IPS-NIHi7 (cell line): ENCODE data around the gene DCAF10.
"Not testable (repeated sequence)": the region's sequence is repeated elsewhere in the genome, so short reads cannot be mapped to it uniquely, and the experiment has no call there.

Experiments used
- DNase-seq: peaks from one replicate; pipeline ENCODE4 v3.0.0; 2012; ENCODE audit warnings: mixed read lengths; ENCODE audit errors: extremely low spot score

Gene DCAF10

DNA sequence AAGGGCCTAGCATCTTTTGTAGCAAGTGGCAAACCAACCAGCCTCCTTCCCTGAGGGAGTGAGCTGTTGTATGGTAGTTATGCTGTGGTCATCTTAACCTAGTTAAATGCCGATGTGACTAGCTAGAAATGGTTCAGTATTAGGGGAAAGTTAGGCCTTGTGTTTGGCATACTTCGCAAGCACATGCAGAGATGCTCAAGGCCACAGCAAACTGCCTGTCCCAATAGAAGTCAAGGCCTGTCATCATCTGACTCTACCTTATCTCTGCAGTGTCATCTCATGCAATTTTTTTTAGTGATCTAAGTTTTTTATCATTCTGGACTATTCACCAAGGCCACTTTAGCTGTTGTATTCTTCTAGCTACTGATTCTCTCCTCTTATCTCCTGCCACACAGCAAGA lies 10.5 kb upstream of the DCAF10 start:
- no peak for DNase-seq

DNA sequence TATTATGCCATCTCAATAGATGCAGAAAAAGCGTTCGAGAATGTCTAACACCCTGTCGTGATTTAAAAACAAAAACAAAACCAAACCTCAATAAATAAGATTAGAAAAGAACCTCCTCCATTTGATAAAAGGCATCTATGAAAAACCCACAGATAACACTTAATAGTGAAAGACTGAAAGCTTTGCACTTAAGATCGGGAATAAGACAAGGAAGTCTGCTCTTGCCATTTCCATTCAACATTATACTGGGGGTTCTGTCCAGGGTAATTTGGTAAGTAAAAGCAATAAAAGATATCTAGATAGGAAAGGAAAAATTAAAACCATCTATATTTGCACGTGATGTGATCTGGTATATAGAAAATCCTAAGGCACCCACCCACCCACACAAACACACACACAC lies 8.5 kb upstream of the DCAF10 start:
- DNase-seq, result no peak

DNA sequence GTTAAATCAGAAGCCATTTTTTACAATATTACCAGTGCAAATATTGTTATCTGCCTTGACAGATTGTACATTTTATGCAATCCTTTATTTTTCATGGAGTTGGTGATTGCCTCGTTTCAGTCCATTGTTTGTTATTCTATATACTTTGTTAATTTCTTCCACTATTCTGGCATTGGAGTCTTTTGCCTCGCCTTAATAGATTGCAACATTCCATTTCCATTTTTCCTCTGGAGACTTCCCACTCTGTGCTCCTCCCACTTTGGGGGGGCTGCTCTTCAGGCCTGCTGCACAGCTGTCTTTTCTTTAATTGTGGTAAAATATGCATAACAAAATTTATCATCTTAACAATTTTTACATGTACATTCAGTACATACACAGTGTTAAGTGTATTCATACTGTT lies 4.4 kb upstream of the DCAF10 start:
- no peak for DNase-seq

DNA sequence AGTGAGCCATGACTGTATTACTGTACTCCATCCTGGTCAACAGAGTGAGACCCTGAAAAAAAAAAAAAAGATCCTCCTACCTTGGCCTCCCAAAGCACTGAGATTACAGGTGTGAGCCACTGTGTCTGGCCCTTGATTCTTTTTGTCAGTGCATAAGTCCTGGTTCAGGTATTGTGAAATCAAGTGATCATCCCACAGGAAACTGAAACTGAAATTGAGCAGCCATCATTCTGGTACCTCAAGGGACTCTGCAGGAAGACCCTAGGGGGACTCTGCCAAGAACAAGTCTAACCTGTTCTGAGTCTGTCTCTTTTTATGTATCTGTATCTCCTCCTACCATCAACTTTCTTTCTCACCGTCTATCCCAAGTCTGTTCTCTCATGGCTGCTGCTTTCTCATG lies 1.9 kb upstream of the DCAF10 start:
- DNase-seq, result no peak

DNA sequence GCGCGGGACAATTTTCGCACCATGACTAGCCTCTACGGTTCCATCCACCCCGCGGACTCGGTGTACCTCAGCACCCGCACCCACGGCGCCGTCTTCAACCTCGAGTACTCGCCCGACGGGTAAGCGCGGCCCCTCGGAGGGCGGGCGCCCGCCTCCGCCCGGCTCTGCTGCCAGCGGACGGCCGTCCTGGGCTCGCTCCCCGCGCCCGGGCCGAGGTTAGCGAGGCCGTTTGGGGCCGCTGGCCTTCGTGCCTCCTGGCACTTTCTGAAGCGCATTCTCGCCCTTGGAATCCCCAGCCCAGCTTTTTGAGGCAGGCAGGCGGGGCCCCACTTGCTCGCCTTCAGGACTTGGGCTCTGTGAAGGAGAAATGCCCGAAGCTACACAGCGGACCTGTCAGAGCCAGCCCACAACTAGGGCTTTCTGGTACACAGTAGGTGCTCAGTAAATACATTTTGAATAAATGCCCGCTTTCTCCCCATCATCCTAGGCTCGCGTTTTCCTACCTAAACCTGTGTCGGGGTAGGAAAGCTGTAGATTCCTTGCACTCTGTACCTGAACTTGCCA lies 772 bp downstream of the DCAF10 start:
- DNase-seq, result peak; percentile 43

DNA sequence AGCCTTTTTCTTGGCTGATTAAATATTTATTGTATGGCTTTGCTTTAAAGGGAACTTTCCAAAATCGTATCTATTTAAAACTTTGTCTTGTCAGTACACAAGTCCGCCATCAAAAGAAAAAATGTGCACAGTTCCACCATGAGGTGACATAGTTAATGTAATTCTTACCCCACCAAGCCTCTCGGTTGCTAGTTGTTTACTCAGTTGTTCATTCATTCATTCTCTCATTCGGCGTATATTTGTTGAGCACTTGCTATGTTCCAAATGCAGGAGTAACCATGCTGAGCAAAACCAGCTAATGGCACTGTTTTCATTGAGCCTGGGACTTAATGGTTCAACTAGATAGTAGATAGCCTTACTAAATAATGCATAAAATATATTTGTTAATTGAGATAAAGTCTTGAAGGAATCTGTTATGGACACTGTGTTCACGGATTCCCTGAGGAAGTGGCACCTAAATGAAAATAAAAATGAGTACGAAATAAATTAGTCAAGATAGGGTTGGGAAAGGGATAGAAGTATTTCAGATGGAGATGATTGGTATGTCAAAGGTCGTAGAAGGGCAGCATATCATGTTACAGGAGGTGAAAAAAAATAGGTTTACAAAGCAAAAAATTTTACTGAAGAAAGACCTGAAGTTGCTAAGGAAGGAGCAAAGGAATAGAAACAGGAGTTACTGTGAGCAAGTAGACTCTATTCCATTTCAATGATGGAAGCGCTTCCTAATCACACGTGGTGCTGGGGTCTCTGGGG lies 1.5 kb downstream of the DCAF10 start:
- DNase-seq, result no peak

DNA sequence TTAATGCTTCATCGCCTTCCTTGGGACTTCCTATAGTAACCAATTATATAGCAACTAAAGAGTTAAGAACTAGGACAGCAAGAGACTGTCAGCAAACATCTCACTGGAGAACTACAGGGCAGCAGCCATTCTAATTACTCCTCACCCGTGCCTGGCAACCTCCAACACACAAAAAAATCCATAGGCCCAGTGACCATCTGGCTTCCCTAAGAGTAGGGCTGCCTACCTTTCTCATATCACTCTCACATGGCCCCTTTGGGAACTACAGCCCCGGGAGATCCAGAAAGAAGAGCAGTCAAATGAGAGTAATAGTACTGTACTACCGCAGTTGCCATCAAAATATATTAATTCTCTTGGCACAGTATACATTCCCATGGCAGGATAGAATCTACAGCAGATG lies 5.7 kb downstream of the DCAF10 start:
- DNase-seq, result no peak

DNA sequence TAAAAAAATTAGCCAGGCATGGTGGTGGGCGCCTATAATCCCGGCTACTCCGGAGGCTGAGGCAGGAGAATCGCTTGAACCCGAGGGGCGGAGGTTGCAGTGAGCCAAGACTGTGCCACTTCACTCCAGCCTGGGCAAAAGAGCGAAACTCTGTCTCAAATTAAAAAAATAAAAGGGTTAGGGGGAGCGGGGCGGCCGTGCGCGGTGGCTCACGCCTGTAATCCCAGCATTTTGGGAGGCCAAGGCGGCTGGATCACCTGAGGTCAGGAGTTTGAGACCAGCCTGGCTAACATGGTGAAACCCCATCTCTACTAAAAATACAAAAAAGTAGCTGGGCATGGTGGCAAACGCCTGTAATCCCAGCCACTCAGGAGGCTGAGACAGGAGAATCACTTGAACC lies 9.1 kb downstream of the DCAF10 start:
- not testable (repeated sequence) for DNase-seq

DNA sequence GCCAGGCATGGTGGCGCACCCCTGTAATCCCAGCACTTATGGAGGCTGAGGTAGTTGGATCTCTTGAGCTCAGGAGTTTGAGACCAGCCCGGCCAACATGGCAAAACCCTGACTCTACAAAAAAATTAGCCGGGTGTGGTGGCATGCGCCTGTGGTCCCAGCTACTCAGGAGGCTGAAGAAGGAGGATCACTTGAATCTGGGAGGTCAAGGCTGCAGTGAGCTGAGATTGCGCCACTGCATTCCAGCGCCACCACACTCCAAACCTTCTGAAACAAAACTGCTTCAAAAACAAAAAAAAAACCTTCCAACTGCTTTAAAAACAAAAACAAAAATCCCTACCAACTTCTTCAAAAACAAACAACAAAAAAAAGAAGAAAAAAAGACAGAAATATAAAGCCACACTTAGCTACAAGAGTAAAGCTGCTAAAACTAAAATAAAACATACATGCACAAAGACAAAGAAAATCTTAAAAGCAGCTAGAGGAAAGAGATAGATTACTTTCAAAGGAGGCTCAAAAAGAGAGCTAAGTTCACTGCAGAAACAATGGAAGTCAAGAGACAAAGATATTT lies 11.4 kb downstream of the DCAF10 start:
- no peak for DNase-seq

DNA sequence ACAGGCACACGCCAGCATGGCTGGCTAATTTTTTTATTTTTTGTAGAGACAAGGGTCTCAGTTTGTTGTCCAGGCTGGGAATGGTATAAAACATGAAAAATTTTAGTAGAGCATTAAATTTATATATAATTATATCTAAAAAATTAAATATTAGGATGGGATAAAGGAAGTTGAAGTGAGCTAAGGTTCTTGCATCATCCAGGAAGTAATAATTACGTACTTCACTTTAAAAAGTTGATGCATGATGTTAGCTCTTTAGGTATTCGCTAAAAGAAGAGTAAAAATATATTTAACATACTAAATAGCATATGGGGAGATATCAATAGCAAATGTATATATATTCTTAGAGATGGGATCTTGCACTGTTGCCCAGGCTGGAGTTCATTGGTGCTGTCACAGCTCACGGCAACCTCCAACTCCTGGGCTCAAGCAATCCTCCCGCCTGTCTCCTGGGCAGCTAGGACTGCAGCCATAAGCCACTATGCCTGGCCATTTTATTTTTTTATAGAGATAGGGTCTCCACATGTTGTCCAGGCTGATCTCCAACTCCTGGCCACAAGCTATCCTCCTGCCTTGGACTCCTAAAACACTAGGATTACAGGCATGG lies 12.3 kb downstream of the DCAF10 start:
- no peak for DNase-seq

DNA sequence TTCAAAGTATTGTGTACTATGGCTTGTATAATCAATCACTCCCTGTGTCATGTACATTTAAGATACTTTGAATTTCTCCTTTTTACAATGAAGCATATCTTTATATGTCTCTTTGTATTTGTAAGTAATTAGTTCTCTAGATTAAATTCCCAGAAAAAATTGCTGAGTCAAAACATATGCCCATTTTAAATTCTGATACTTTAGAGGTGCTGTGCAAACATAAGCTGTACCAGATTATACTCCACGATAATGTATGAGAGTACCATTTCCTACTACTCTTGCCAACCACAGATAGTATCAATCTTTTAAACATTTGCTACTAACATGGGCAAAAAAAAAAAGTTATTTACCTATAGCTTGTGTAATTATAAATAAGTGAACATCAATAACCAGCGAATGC lies 18.3 kb downstream of the DCAF10 start:
- no peak for DNase-seq

DNA sequence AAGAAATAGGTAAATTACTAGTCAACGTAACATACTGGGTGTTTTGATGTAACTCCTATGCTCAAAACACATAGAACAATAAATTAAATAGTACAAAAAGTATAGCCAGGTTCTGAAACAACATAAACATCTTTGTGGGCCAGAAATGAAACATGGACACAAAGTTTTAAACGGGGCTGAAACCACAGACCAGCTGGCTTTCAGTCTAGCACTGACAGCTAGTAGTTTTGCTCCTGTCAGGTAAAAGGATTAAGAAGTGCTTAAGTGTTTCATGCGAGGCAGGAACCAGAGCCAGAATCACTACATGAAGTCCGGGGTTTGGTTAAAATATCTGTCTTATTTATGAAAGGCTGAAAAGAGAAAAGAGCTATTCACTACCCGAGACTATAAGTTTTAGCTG lies 19.5 kb downstream of the DCAF10 start:
- DNase-seq, result no peak

DNA sequence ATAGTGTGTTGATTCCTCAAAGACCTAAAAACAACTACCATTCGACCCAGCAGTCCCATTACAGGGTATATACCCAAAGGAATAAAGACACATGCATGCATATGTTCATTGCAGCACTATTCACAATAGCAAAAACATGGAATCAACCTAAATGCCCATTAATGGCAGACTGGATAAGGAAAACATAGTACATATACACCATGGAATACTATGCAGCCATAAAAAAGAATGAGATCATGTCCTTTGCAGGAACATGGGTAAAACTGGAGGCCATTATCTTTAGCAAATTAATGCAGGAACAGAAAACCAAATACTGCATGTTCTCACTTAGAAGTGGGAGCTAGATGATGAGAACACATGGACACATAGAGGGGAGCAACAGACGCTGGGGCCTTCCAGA lies 24.6 kb downstream of the DCAF10 start:
- DNase-seq, result not testable (repeated sequence)

DNA sequence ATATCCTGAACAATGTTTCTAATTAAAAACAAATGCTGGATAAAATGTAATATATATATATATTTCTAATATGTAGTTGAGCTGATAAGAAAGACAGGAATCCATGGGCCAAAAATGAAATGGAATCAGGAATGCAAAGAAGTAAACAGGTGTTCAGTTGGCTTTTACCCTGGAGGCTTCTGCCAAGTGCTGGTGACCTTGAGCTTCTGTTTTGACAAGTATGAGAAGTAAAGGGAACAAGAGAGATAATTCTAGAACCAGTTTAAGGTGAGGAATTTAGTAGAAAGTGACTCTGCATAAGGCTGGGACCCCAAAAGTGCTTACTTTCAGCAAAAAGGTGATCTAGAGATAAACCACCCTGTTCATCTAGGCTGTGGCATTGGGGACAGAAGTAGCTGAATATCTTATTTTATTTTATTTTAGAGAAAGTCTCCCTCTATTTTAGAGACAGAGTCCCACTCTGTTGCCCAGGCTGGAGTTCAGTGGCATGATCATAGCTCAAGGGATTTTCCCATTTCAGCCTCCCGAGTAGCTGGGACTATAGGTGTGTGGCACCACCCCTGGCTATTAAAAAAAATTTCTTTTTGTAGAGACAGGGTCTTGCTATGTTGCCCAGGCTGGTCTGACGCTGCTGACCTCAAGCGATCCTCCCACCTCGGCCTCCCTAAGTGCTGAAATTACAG lies 27.0 kb downstream of the DCAF10 start:
- DNase-seq, result no peak

DNA sequence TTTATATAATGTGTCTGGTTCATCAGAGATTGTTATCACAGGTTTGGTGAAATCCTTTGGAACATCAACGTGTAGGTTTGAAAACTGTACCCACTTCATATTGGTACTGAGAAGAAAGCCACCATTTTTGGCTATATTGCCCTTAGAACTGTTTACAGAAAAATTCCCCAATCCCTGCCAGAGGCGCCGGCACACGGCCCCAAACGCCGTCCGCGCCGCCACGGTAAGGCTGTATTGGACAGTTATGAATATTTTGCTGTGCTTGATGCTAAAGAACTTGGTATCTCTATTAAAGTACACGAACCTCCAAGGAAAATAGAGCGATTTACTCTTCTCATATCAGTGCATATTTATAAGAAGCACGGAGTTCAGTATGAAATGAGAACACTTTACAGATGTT lies 35.2 kb downstream of the DCAF10 start:
- DNase-seq, result no peak

DNA sequence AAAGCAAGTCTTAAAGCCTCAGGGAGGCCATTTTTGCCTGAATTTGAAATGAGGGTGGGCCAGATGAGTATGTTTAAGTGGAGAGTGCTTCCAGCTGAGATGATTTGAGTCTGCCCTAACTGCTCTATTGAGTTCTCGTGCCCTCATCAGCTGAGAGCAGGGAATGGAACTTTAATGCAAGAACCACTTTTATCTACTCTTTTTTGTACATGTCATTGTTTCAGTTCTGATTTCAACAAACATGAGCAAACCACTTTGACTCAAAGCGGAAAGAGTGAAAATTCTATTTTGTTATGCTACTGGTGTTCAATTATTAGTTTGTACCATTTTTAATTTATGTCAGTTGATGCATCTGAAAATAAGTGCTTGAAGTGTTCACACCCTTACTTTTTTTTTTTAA lies 35.8 kb downstream of the DCAF10 start:
- DNase-seq, result no peak

DNA sequence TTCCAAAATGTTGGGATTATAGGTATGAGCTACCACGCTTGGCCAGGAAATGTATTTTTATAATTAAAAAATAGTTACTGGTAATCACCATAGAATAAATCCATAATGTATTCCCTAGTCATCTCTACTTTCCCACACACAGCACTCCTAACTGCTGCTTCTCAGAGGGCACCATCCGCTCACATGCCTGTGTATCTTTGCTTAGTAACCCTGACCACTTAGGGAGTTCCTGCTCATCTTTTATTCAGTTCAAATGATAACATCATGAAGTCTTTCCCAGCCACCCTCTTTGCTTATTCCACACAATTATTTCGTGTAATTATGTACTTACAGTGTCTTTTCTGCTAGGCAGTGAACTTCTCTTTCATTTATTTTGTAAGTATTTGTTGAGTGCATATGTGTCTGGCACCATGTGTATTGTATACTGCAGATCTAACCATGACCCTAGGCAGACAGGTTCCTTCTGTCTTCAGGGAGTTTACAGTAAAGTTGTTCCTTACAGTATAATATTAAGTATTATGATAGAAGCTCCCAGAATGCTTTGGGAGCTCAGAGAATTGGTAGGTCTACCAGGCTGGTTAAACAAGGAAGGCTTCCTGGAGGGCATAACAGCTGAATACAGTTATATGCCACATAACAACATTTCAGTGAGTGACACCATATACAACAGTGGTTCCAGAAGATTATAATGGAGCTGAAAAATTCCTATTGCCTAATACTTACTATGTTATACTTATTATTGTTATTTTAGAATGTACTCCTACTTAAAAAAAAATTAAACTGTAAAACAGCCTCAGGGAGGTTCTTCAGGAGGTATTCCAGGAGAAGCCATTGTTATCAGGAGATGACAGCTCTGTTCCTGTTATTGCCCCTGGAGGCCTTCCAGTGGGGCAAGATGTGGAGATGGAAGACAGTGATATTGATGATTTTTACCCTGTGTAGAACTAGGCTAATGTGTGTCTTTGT lies 39.2 kb downstream of the DCAF10 start:
- DNase-seq, result no peak

DNA sequence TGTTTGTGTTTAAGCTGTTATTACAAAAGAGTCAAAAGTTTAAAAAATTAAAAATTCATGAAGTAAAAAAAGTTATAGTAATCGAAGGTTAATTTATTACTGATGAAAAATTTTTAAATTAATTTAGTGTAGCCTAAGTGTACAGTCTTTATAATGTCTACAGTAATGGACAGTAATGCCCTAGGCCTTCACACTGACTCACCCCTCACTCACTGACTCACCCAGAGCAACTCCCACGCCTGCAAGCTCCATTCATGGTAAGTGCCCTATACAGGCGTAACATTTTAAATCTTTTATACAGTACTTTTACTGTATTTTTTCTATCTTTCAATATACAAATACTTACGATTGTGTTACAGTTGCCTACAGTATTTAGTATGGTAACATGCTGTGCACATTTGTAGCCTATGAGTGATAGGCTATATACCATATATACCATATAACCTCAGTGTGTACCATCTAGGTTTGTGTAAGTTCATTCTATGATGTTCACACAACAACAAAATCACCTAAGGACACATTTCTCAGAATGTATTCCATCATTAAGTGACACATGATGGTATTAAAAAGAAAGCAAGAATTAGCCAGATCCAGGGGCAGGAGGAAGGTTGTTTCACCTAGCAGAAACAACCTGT lies 40.1 kb downstream of the DCAF10 start:
- DNase-seq, result no peak

DNA sequence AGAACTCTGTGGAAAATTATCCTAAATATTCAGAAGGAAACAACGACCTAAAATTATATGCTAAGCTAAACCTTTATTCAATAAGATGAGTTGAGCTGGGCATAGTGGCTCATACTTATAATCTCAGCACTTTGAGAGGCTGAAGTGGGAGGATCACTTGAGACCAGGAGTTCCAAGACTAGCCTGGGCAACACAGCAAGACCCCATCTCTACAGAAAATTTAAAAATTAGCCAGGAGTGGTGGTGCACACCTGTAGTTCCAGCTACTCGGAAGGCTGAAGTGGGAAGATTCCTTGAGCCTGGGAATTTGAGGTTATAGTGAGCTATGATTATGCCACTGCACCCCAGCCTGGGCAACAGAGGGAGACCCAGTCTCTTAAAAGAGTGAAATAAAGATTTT lies 51.6 kb downstream of the DCAF10 start:
- no peak for DNase-seq

DNA sequence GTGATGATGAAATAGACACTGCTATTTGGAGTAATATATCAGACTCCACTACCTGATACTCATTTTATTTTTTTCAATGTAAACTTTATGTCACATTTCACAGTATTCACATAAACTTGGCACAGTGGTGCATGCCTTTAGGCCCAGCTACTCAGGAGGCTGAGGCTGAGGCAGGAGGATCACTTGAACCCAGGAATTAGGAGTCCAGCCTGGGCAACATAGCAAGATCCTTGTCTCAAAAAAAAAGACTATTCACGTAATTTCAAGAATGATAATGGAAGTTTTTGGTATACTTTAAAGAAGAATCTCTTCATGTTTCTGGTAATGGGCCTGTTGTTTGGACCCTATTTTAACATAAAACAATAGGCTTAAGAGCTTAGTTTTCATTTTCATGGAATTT lies 56.0 kb downstream of the DCAF10 start:
- DNase-seq, result no peak

DNA sequence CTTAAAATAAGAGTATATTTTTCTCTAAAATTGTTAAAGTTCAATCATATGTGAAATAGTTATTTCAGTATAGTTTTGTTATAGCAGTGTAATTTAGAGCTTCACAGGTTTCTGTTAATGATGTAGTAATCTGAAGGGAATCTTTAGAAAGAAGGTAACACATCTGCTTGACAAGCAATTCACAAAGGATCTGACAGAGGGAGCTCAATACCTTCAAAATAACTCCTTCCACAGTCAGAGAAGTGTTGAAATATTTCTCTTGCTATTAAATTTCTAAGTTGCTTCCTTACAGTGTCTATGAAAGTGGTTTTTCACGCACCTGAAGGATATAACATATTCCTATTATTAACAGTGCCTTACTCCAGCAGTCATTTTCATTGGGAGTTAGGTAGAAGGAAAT lies 58.4 kb downstream of the DCAF10 start:
- DNase-seq, result peak; percentile 16
